Measurements from ENCODE around the gene MACROD1. TPM values are rescaled to one million over a fixed set of nuclear protein-coding genes. Genes with fewer than 3 reads are reported as not detected.

The MACROD1 gene
- total RNA-seq, 2 experiments from 2014 or later = 6.0 to 6.3 TPM

- intact Hi-C loops (cut with DNase I, micrococcal nuclease) = no loop called here
- Mint-ChIP-seq H3K4me3 (no peak overlapping the region), H3K36me3 (ENCODE audit: low read depth) (no peaks in the 10 kb centered on the region), H3K27ac (no peak overlapping the region), H3K9me3 (no peaks in the 10 kb centered on the region), H3K27me3 (no peaks in the 10 kb centered on the region), H3K4me1 (ENCODE audit: low read depth) (peaks cover 6% of the 10 kb centered on the region)
- no peaks in the 10 kb centered on the region for H3K9me3 ChIP-seq (ENCODE audit: control insufficient read depth in 1 of 2, insufficient read depth in 1 of 2, low read length in 2 of 2)
- POLR2A ChIA-PET = no interaction called here
- H3K4me3 ChIP-seq (ENCODE audit: low read length) = no peak overlapping the region
- peaks cover 17% of the 10 kb centered on the region for H3K4me1 ChIP-seq (ENCODE audit: insufficient read depth, low read length)
- ATAC-seq (ENCODE audit: poor library complexity) (no peak), DNase-seq (no peak)
- no peaks in the 10 kb centered on the region for H3K27me3 ChIP-seq (ENCODE audit: control insufficient read depth in 1 of 2, insufficient read depth in 2 of 2, low read length in 2 of 2)
- CTCF ChIA-PET = no interaction called here
- no peak overlapping the region for H3K27ac ChIP-seq (ENCODE audit: low read depth in 1 of 2, low read length in 2 of 2)
- TF ChIP-seq CTCF (IDR thresholded peaks at IDR 0.05) = no peak
- no peaks in the 10 kb centered on the region for H3K36me3 ChIP-seq (ENCODE audit: insufficient read depth, low read length)
These were observed 92.4 kb downstream of the MACROD1 start for GRCh38 chr11:64073542-64073941.

DNA sequence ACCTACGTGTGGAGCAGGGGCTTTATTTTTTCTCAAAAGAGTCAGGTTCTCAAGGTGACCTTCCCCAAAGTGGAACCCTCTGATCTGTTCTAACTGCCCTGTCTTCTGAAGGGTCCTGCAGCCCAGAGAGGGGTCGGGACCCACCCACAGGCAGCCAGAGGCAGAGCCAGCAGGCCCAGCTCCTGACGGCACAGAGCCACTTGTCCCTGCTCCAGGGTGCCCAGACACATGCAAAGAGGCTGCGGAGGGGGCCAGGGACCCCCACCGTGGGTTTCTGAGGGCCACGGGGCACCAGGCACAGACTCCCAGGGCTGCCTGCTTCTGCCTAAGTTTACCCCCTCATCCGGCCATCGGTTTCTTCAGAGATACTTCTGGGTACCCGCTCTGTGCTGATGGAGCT lies 93.0 kb downstream of the MACROD1 start:
- ChIA-PET CTCF (no interaction called here), POLR2A (no interaction called here)
- H3K27ac Mint-ChIP-seq = no peak overlapping the region
- Histone ChIP-seq H3K36me3 (ENCODE audit: insufficient read depth, low read length) (no peaks in the 10 kb centered on the region), H3K27me3 (ENCODE audit: control insufficient read depth in 1 of 2, insufficient read depth in 2 of 2, low read length in 2 of 2) (no peaks in the 10 kb centered on the region), H3K4me1 (ENCODE audit: insufficient read depth, low read length) (peaks cover 17% of the 10 kb centered on the region), H3K9me3 (ENCODE audit: control insufficient read depth in 1 of 2, insufficient read depth in 1 of 2, low read length in 2 of 2) (no peaks in the 10 kb centered on the region), H3K4me3 (ENCODE audit: low read length) (no peak overlapping the region), H3K27ac (ENCODE audit: low read depth in 1 of 2, low read length in 2 of 2) (no peak overlapping the region)
- no peak overlapping the region for H3K4me3 Mint-ChIP-seq
- H3K4me1 Mint-ChIP-seq (ENCODE audit: low read depth) = peaks cover 6% of the 10 kb centered on the region
- H3K27me3 Mint-ChIP-seq = no peaks in the 10 kb centered on the region
- no peaks in the 10 kb centered on the region for H3K9me3 Mint-ChIP-seq
- DNase-seq (no peak), ATAC-seq (ENCODE audit: poor library complexity) (no peak)
- no peak for TF ChIP-seq CTCF (IDR thresholded peaks at IDR 0.05)
- no peaks in the 10 kb centered on the region for H3K36me3 Mint-ChIP-seq (ENCODE audit: low read depth)
- intact Hi-C loops (cut with DNase I, micrococcal nuclease) = no loop called here

- H3K27me3 Mint-ChIP-seq = no peaks in the 10 kb centered on the region
- no peaks in the 10 kb centered on the region for H3K36me3 Mint-ChIP-seq (ENCODE audit: low read depth)
- Histone ChIP-seq H3K27ac (ENCODE audit: low read depth in 1 of 2, low read length in 2 of 2) (no peak overlapping the region), H3K27me3 (ENCODE audit: control insufficient read depth in 1 of 2, insufficient read depth in 2 of 2, low read length in 2 of 2) (no peaks in the 10 kb centered on the region), H3K36me3 (ENCODE audit: insufficient read depth, low read length) (no peaks in the 10 kb centered on the region), H3K9me3 (ENCODE audit: control insufficient read depth in 1 of 2, insufficient read depth in 1 of 2, low read length in 2 of 2) (no peaks in the 10 kb centered on the region), H3K4me1 (ENCODE audit: insufficient read depth, low read length) (peaks cover 17% of the 10 kb centered on the region), H3K4me3 (ENCODE audit: low read length) (no peak overlapping the region)
- POLR2A ChIA-PET = no interaction called here
- TF ChIP-seq CTCF (IDR thresholded peaks at IDR 0.05) = no peak
- peaks cover 6% of the 10 kb centered on the region for H3K4me1 Mint-ChIP-seq (ENCODE audit: low read depth)
- no peaks in the 10 kb centered on the region for H3K9me3 Mint-ChIP-seq
- no peak overlapping the region for H3K4me3 Mint-ChIP-seq
- intact Hi-C loops (cut with DNase I, micrococcal nuclease) = no loop called here
- no peak for ATAC-seq (ENCODE audit: poor library complexity)
- no peak overlapping the region for H3K27ac Mint-ChIP-seq
- CTCF ChIA-PET = no interaction called here
- no peak for DNase-seq
These were observed 93.5 kb downstream of the MACROD1 start for GRCh38 chr11:64072403-64072802.
